ENCODE data around the gene SGSM2. TPM values are rescaled to one million over a fixed set of nuclear protein-coding genes. Genes with fewer than 3 reads are reported as not detected.
A peak's percentile ranks its signal among the peaks of the same experiment; 100 is the strongest.

SGSM2 gene
- total and polyA plus RNA-seq, 2 of the 13 experiments (the other 11 are each of a cell fraction or from before 2014, with no cell fraction given), result 30.4 to 51.3 TPM

DNA sequence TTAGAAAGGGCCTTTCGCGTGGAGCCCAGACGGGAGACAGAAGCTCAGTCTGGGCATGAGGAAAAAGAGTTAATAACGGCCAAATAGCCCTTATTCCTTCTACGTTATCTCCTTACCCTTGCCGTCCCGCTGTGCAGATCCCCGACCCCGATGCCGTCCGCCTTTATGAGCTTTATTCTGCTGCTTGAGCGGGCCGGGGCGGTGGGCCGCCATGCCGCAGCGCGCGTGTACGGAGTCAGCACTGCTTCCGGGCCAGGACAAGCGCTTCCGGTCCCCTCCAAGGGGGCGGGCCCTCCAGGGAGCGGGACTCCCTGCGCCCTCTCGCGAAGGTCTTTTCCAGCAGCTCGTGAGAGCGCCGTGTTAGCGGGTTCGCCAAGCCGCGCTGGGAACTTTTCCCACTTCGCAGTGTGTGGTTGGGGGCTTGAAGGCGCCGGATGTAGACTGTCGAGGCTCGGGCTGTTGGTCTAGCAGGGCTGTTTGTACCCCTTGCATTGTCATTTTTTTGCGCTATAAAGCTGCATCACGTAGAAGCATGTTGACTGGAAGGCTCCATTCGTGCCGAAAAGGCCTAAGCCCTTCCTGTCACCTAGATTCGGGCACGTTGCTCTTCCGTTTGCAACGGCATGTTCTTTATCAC lies 968 bp upstream of the SGSM2 start, which contains the start of gene TSR1:
TSS of gene TSR1 (minus strand) at position 243 of the 637 bp plus-strand sequence. CDS start at position 213, 30 bp downstream.
- intact Hi-C loops (cut with micrococcal nuclease; ENCODE audit: unreplicated experiment), result loop anchor here (5.0 kb wide), 1 partner anchor 66 kb away; the partner anchor contains the start of gene MNT
- 2% methylated on average over 24 of the region's 48 CpGs for WGBS (ENCODE audit: low lambda C conversion rate)
- no TSS peak for BruUV-seq (replicated peaks)
- peak; percentile 70; the same call in 1 of the 2 replicates for TF ChIP-seq SP140L (CRISPR knock-in tag; IDR thresholded peaks at IDR 0.05; ENCODE audit: borderline replicate concordance)
- peak; percentile 80 for TF ChIP-seq NRL (CRISPR knock-in tag; IDR thresholded peaks at IDR 0.05; ENCODE audit: borderline replicate concordance)
- peak; percentile 34; the same call in 1 of the 2 replicates for TF ChIP-seq ZNF768 (CRISPR knock-in tag; IDR thresholded peaks at IDR 0.05)
- TF ChIP-seq ZNF562 (CRISPR knock-in tag; IDR thresholded peaks at IDR 0.05; ENCODE audit: borderline replicate concordance), result no peak
- TF ChIP-seq MYNN (CRISPR knock-in tag; IDR thresholded peaks at IDR 0.05; ENCODE audit: low read depth), result no peak
- 0 out of 2 replicates have a peak, but pooled peaks have one; percentile 22 for TF ChIP-seq ZBTB7B (CRISPR knock-in tag; IDR thresholded peaks at IDR 0.05)
- TF ChIP-seq, protein P1, sequence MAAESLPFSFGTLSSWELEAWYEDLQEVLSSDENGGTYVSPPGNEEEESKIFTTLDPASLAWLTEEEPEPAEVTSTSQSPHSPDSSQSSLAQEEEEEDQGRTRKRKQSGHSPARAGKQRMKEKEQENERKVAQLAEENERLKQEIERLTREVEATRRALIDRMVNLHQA (CRISPR knock-in tag; IDR thresholded peaks at IDR 0.05), result no peak
- no peak for TF ChIP-seq KDM1A (CRISPR knock-in tag; IDR thresholded peaks at IDR 0.05)
- TF ChIP-seq, protein P2, sequence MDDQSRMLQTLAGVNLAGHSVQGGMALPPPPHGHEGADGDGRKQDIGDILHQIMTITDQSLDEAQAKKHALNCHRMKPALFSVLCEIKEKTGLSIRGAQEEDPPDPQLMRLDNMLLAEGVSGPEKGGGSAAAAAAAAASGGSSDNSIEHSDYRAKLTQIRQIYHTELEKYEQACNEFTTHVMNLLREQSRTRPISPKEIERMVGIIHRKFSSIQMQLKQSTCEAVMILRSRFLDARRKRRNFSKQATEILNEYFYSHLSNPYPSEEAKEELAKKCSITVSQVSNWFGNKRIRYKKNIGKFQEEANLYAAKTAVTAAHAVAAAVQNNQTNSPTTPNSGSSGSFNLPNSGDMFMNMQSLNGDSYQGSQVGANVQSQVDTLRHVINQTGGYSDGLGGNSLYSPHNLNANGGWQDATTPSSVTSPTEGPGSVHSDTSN (CRISPR knock-in tag; IDR thresholded peaks at IDR 0.05; ENCODE audit: borderline replicate concordance), result no peak
- peak; percentile 87 for TF ChIP-seq ZNF224 (CRISPR knock-in tag; IDR thresholded peaks at IDR 0.05)
- peak; percentile 96; the same call in 1 of the 2 replicates for TF ChIP-seq ZNF879 (CRISPR knock-in tag; IDR thresholded peaks at IDR 0.05)
- TF ChIP-seq, protein P3, sequence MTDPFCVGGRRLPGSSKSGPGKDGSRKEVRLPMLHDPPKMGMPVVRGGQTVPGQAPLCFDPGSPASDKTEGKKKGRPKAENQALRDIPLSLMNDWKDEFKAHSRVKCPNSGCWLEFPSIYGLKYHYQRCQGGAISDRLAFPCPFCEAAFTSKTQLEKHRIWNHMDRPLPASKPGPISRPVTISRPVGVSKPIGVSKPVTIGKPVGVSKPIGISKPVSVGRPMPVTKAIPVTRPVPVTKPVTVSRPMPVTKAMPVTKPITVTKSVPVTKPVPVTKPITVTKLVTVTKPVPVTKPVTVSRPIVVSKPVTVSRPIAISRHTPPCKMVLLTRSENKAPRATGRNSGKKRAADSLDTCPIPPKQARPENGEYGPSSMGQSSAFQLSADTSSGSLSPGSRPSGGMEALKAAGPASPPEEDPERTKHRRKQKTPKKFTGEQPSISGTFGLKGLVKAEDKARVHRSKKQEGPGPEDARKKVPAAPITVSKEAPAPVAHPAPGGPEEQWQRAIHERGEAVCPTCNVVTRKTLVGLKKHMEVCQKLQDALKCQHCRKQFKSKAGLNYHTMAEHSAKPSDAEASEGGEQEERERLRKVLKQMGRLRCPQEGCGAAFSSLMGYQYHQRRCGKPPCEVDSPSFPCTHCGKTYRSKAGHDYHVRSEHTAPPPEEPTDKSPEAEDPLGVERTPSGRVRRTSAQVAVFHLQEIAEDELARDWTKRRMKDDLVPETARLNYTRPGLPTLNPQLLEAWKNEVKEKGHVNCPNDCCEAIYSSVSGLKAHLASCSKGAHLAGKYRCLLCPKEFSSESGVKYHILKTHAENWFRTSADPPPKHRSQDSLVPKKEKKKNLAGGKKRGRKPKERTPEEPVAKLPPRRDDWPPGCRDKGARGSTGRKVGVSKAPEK (CRISPR knock-in tag; IDR thresholded peaks at IDR 0.05; ENCODE audit: borderline replicate concordance), result 0 out of 2 replicates have a peak, but pooled peaks have one; percentile 21
- no peak for TF ChIP-seq SCMH1 (CRISPR knock-in tag; IDR thresholded peaks at IDR 0.05; ENCODE audit: borderline replicate concordance)
- TF ChIP-seq, protein P4, sequence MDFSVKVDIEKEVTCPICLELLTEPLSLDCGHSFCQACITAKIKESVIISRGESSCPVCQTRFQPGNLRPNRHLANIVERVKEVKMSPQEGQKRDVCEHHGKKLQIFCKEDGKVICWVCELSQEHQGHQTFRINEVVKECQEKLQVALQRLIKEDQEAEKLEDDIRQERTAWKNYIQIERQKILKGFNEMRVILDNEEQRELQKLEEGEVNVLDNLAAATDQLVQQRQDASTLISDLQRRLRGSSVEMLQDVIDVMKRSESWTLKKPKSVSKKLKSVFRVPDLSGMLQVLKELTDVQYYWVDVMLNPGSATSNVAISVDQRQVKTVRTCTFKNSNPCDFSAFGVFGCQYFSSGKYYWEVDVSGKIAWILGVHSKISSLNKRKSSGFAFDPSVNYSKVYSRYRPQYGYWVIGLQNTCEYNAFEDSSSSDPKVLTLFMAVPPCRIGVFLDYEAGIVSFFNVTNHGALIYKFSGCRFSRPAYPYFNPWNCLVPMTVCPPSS (IDR thresholded peaks at IDR 0.05), result no peak
- TF ChIP-seq ZNF605 (CRISPR knock-in tag; IDR thresholded peaks at IDR 0.05), result peak; percentile 82
- TF ChIP-seq, protein P5, sequence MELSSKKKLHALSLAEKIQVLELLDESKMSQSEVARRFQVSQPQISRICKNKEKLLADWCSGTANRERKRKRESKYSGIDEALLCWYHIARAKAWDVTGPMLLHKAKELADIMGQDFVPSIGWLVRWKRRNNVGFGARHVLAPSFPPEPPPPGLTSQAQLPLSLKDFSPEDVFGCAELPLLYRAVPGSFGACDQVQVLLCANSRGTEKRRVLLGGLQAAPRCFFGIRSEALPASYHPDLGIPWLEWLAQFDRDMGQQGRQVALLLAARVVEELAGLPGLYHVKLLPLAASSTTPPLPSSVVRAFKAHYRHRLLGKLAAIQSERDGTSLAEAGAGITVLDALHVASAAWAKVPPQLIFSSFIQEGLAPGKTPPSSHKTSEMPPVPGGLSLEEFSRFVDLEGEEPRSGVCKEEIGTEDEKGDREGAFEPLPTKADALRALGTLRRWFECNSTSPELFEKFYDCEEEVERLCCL (CRISPR knock-in tag; IDR thresholded peaks at IDR 0.05; ENCODE audit: borderline replicate concordance), result no peak
- TF ChIP-seq RARG (CRISPR knock-in tag; IDR thresholded peaks at IDR 0.05; ENCODE audit: low read depth), result peak; percentile 56; the same call in 1 of the 2 replicates

More for the DNA sequence above, 968 bp upstream of the SGSM2 start, which contains the start of gene TSR1:
- H3K4me1 ChIP-seq (ENCODE audit: insufficient read depth, low read length), result peaks cover 35% of the 10 kb centered on the region
- no peaks in the 10 kb centered on the region for H3K9me3 ChIP-seq (ENCODE audit: low read length)
- in situ Hi-C loops (cut with HindIII; ENCODE audit: extremely low pct_ligation_motif_present, low pct_unique_long_range_greater_than_20kb), result no loop called here
- DNase-seq (ENCODE audit: low spot score) (peak; percentile 87), ATAC-seq (peak; percentile 95), FAIRE-seq (peak; percentile 80)
- peak within 1 kb of the TSS; percentile 77 for H3K27ac ChIP-seq (ENCODE audit: extremely low read length, insufficient read depth, low read length)
- no peaks in the 10 kb centered on the region for H4K20me1 ChIP-seq (ENCODE audit: insufficient read depth, low read length)
- no peaks in the 10 kb centered on the region; a peak in 1 of 5 replicates for H3K27me3 ChIP-seq (ENCODE audit: control insufficient read depth in 1 of 2, insufficient read depth in 2 of 2, low read length in 2 of 2)
- H3K9ac ChIP-seq (ENCODE audit: insufficient read depth, low read depth, low read length), result peak within 1 kb of the TSS; percentile 96
- peaks cover 42% of the 10 kb centered on the region for H3K79me2 ChIP-seq (ENCODE audit: insufficient read depth, low read length)
- ChIA-PET POLR2A (interaction anchor here (0.8 to 2.1 kb wide), 19 partner anchors 9 to 620 kb away, joined by 3 to 23 read pairs (median 5); partner anchors contain the start of genes SMG6 and SRR), CTCF (ENCODE audit: low intra/inter-chr PET ratio, low total read pairs) (interaction anchor here (1.6 kb wide), 1 partner anchor 17 kb away, joined by 5 read pairs; no protein-coding TSS in a partner anchor)
- H3K36me3 ChIP-seq (replicated peaks in 1 of 2; ENCODE audit: control insufficient read depth in 1 of 2, insufficient read depth in 2 of 2, low read length in 2 of 2), result peaks cover 21 to 36% of the 10 kb centered on the region in 2 experiments
- peak within 1 kb of the TSS; percentile 67 to 100 (median 99) for H3K4me3 ChIP-seq (replicated peaks in 1 of 3; ENCODE audit: insufficient read depth in 1 of 3, low read depth in 2 of 3, low read length in 3 of 3)
- peak within 1 kb of the TSS; percentile 96 for H3K4me2 ChIP-seq (ENCODE audit: low read depth, low read length)
- no peak within 1 kb of the TSS for H2AFZ ChIP-seq (ENCODE audit: low read length)

Data from HepG2 (cell line).